Heart right ventricle (tissue), 16 donors: Measurements from ENCODE around the gene C11orf65. TPM values are rescaled to one million over a fixed set of nuclear protein-coding genes. Genes with fewer than 3 reads are reported as not detected.
"Not testable (repeated sequence)": the region's sequence is repeated elsewhere in the genome, so short reads cannot be mapped to it uniquely, and the experiment has no call there.

Source experiments
- ATAC-seq, 8 donors: fragments of 200-7000 bp; cut with Tn5 transposase; one replicate each; pipeline ENCODE4 v1.9.1; 2020; ENCODE audit warnings: mild to moderate bottlenecking in 8 of 8, moderate library complexity in 8 of 8, moderate number of reproducible peaks in 1 of 8
- DNase-seq, 2 donors: peaks; one replicate each; pipeline ENCODE4 v3.0.0-alpha.2; 2020
- H3K27ac ChIP-seq, 10 donors: fragments of 200-600 bp; sonication (generic) in 2 of 10; one replicate each; pipeline versions ENCODE4 v1.5.0 to v1.8.0; 2020 to 2022; ENCODE audit warnings: mild to moderate bottlenecking in 3 of 10
- H3K27me3 ChIP-seq, 7 donors: fragments of 200-600 bp; one replicate each; pipeline ENCODE4 v1.8.0; 2021 to 2022; ENCODE audit warnings: mild to moderate bottlenecking in 2 of 7
- H3K36me3 ChIP-seq, 9 donors: fragments of 200-600 bp; sonication (generic) in 1 of 9; one replicate each; pipeline versions ENCODE4 v1.5.0 to v1.8.0; 2020 to 2022; ENCODE audit warnings: mild to moderate bottlenecking in 2 of 9
- H3K4me1 ChIP-seq, 9 donors: fragments of 200-600 bp; sonication (generic) in 1 of 9; one replicate each; pipeline versions ENCODE4 v1.5.0 to v1.8.0; 2020 to 2022; ENCODE audit warnings: mild to moderate bottlenecking in 4 of 9
- H3K4me3 ChIP-seq, 10 donors: fragments of 200-600 bp; sonication (generic) in 2 of 10; one replicate each; pipeline versions ENCODE4 v1.5.0 to v1.8.0; 2020 to 2022; ENCODE audit warnings: mild to moderate bottlenecking in 7 of 10, moderate library complexity in 2 of 10
- H3K9me3 ChIP-seq, 11 donors: fragments of 200-600 bp in 10 of 11; sonication (generic) in 2 of 11; one replicate each; pipeline versions ENCODE4 v1.5.0 to v1.8.0; 2013 to 2022; ENCODE audit warnings: mild to moderate bottlenecking in 2 of 11, control low read depth in 1 of 11, moderate library complexity in 1 of 11
- WGBS, 2 donors: extraction: QIAGEN DNeasy Blood & Tissue Kit; methylation state at CpG; one replicate each; pipeline ENCODE4 v1.1.7; 2013; ENCODE audit warnings: inconsistent platforms in 1 of 2; 5-methylcytosine and 5-hydroxymethylcytosine counted together
- intact Hi-C, 10 donors: fragments of 100-400 bp; cut with DNase I; formaldehyde crosslinking; loops; one replicate each; pipeline versions ENCODE4 v1.11.1 to v1.14.2; 2022
- polyA plus RNA-seq, 2 donors: library from polyadenylated mRNA; stranded (reverse); fragments of 200-250 nt; gene quantifications; one replicate each; pipeline ENCODE4 v1.2.3, GENCODE V29; 2013
- total RNA-seq, 10 donors: library from RNA; stranded (reverse); fragmentation: NEBNext Ultra II Directional in 3 of 10; extraction: Animal tissue kit (Norgen Biotek cat#: 25700) in 3 of 10; gene quantifications; one replicate each; pipeline versions ENCODE4 v1.2.1 to v1.2.4, GENCODE V29; 2021 to 2023
- TF ChIP-seq, protein P1 (sequence below), 9 donors: fragments of 200-600 bp; sonication (generic) in 2 of 9; IDR thresholded peaks; one replicate each; pipeline versions ENCODE4 v1.5.0 to v1.8.0; 2021 to 2022; ENCODE audit warnings: antibody characterized with exemption in 9 of 9, mild to moderate bottlenecking in 5 of 9, moderate library complexity in 1 of 9
- donor health status: Arrhythmogenic right ventricular cardiomyopathy.
- donor health status: ischemic (EF 13 %, LVEDD 7.1; RV severe dilation, severe dysfunction).
- donor health status: healthy with polysubstance abuse.
- donor health status: DM: no; HTN: yes; CAD: no.
- donor health status: DM: no; HTN: no; CAD: no.
- donor health status: ischemic (EF 25% LVEDD 6.9; RV normal size, moderate dysfunction).
- donor health status: ischemic (EF 25% LVEDD 5.7; RV mildly dilated, moderate dysfunction).
- donor health status: healthy.
- donor health status: DM: yes; HTN: yes; CAD: no.
- donor health status: Ischemic cardiomyopathy.
- donor health status: ischemic (EF 35%, LVEDD 5.7; RV mildly dilated, moderate dysfunction).
- donor health status: nonischemic (EF 11% LVEDD 7.7; RV severe dilation, severe dysfunction).
- donor health status: DM: yes; HTN: yes; CAD: no.
- donor health status: PGD.
- donor health status: ischemic (EF 29% LVEDD 5.4; RV normal size, mild dysfunction).
- donor health status: nonischemic (EF 23%, LVEDD 6.1; RV moderate dilation, normal function).

C11orf65 gene
- total and polyA plus RNA-seq, 12 donors, result 0.16 to 1.6 (median 1.1) TPM; not detected in 1

DNA sequence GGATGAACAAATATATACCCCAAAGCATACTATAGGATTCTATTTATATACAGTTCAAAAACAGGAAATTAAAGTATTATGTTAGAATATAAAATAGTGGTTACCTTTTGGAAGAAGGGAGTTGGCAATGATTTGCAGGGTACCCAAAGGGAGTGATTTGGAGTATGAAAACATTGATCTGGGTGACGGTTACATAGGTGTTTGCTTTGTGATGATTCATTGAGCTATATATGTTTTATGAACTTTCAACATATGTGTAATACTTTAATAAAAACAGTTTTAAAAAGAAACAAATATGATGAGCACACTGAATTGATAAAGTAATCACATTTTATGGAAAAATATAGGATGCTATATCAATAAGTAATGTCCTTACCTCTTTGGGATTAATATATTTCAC lies 36.0 kb downstream of the C11orf65 start:
- Histone ChIP-seq H3K27me3 (no peaks in the 10 kb centered on the region), H3K4me1 (no peaks in the 10 kb centered on the region), H3K27ac (no peak overlapping the region), H3K4me3 (no peak overlapping the region), H3K9me3 (peaks cover 0 to 12% (median 0%) of the 10 kb centered on the region in 11 donors), H3K36me3 (no peaks in the 10 kb centered on the region)
- DNase-seq (no peak), ATAC-seq (no peak)
- 95 to 96% methylated on average over 1 of the region's 1 CpG for WGBS, 2 donors
- TF ChIP-seq, protein P1, sequence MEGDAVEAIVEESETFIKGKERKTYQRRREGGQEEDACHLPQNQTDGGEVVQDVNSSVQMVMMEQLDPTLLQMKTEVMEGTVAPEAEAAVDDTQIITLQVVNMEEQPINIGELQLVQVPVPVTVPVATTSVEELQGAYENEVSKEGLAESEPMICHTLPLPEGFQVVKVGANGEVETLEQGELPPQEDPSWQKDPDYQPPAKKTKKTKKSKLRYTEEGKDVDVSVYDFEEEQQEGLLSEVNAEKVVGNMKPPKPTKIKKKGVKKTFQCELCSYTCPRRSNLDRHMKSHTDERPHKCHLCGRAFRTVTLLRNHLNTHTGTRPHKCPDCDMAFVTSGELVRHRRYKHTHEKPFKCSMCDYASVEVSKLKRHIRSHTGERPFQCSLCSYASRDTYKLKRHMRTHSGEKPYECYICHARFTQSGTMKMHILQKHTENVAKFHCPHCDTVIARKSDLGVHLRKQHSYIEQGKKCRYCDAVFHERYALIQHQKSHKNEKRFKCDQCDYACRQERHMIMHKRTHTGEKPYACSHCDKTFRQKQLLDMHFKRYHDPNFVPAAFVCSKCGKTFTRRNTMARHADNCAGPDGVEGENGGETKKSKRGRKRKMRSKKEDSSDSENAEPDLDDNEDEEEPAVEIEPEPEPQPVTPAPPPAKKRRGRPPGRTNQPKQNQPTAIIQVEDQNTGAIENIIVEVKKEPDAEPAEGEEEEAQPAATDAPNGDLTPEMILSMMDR (IDR thresholded peaks at IDR 0.05), result no peak
- intact Hi-C loops, result no loop called here

- TF ChIP-seq, protein P1 (IDR thresholded peaks at IDR 0.05), result peak in 7 of 9 donors; percentile 22 to 52 (median 42)
- not testable (repeated sequence) for H3K4me3 ChIP-seq, ATAC-seq, H3K36me3 ChIP-seq, H3K27me3 ChIP-seq, H3K4me1 ChIP-seq, H3K27ac ChIP-seq
- WGBS, 2 donors, result 64 to 84% methylated on average over 2 of the region's 2 CpGs
- intact Hi-C loops, result loop anchor here in 4 of 10 donors (5.0 to 10.0 kb wide), 3 partner anchors 227 to 237 kb away; no protein-coding TSS in a partner anchor
- peak; percentile 25 to 26 for DNase-seq
- H3K9me3 ChIP-seq, result peaks cover 0 to 16% (median 5%) of the 10 kb centered on the region in 11 donors
Observed at GRCh38 chr11:108417551-108417950, 49.8 kb downstream of the C11orf65 start.

DNA sequence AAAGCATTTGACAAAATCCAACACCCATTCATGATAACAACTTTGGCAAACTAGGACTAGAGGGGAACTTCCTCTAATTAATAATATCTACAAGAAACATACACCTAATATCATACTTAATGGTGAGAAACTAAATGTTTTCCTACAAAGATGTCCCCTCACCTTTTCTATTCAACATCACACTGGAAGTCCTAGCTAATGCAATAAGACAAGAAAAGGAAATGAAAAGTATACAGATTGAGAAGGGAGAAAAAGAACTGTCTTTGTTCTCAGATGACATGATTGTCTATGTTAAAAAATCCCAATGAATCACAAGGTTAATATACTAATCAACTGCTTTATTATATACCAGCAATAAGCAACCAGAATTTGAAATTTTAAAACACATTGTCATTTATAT lies 52.4 kb downstream of the C11orf65 start:
- H3K4me1 ChIP-seq, result no peaks in the 10 kb centered on the region

GRCh38 chr11:108405706-108406105 lies 61.6 kb downstream of the C11orf65 start:
- intact Hi-C loops, result no loop called here
- ATAC-seq, result no peak
- WGBS, 2 donors, result 78 to 84% methylated on average over 1 of the region's 1 CpG

More for the DNA sequence above, 52.4 kb downstream of the C11orf65 start:
- ATAC-seq (no peak), DNase-seq (no peak)
- no peaks in the 10 kb centered on the region for H3K27me3 ChIP-seq
- no peak overlapping the region for H3K27ac ChIP-seq
- peaks cover 0 to 16% (median 5%) of the 10 kb centered on the region in 11 donors for H3K9me3 ChIP-seq
- TF ChIP-seq, protein P1 (IDR thresholded peaks at IDR 0.05), result no peak
- no peak overlapping the region for H3K4me3 ChIP-seq
- no peaks in the 10 kb centered on the region for H3K36me3 ChIP-seq
- intact Hi-C loops, result loop anchor here in 4 of 10 donors (5.0 to 10.0 kb wide), 3 partner anchors 230 to 240 kb away; no protein-coding TSS in a partner anchor

More at GRCh38 chr11:108405706-108406105, 61.6 kb downstream of the C11orf65 start:
- Histone ChIP-seq H3K27me3 (no peaks in the 10 kb centered on the region), H3K9me3 (no peaks in the 10 kb centered on the region), H3K36me3 (no peaks in the 10 kb centered on the region), H3K4me3 (no peak overlapping the region), H3K4me1 (no peaks in the 10 kb centered on the region), H3K27ac (no peak overlapping the region)
- TF ChIP-seq, protein P1 (IDR thresholded peaks at IDR 0.05), result no peak
- DNase-seq, result no peak
